ENCODE results near the gene SPATA25. TPM values are rescaled to one million over a fixed set of nuclear protein-coding genes. Genes with fewer than 3 reads are reported as not detected.

Gene SPATA25
- total RNA-seq, 4 donors from 2014 or later = 5.8 to 35.2 (median 19.5) TPM

GRCh38 chr20:45872626-45873025 is 14.8 kb downstream of the SPATA25 start:
- peaks cover 0 to 3% (median 0%) of the 10 kb centered on the region in 4 donors for H3K4me1 ChIP-seq
- no peak for DNase-seq
- H3K9me3 ChIP-seq = no peaks in the 10 kb centered on the region
- H3K4me3 ChIP-seq = no peak overlapping the region
- TF ChIP-seq CTCF (IDR thresholded peaks at IDR 0.05) (no peak), POLR2A (IDR thresholded peaks at IDR 0.05) (no peak)
- H3K36me3 ChIP-seq = peaks cover 0 to 10% (median 0%) of the 10 kb centered on the region in 3 donors
- no peak overlapping the region for H3K27ac ChIP-seq
- H3K27me3 ChIP-seq = no peaks in the 10 kb centered on the region

- peak overlapping the region in 1 of 4 donors; percentile 62 for H3K27ac ChIP-seq
- no peak overlapping the region for H3K4me3 ChIP-seq
- no peaks in the 10 kb centered on the region for H3K36me3 ChIP-seq
- H3K4me1 ChIP-seq = peaks cover 0 to 29% (median 0%) of the 10 kb centered on the region in 4 donors
- H3K9me3 ChIP-seq = no peaks in the 10 kb centered on the region
- TF ChIP-seq CTCF (IDR thresholded peaks at IDR 0.05) = no peak
- no peak for TF ChIP-seq POLR2A (IDR thresholded peaks at IDR 0.05)
- no peaks in the 10 kb centered on the region for H3K27me3 ChIP-seq
- no peak for DNase-seq
These were observed 19.6 kb downstream of the SPATA25 start for GRCh38 chr20:45867819-45868176.

GRCh38 chr20:45867136-45867818 is 20.1 kb downstream of the SPATA25 start:
- no peak for DNase-seq
- Histone ChIP-seq H3K27me3 (no peaks in the 10 kb centered on the region), H3K9me3 (no peaks in the 10 kb centered on the region), H3K4me1 (peaks cover 0 to 34% (median 0%) of the 10 kb centered on the region in 4 donors), H3K4me3 (no peak overlapping the region), H3K36me3 (no peaks in the 10 kb centered on the region), H3K27ac (peak overlapping the region in 2 of 4 donors; percentile 46 to 62)
- TF ChIP-seq CTCF (IDR thresholded peaks at IDR 0.05) = no peak
- no peak for TF ChIP-seq POLR2A (IDR thresholded peaks at IDR 0.05)

GRCh38 chr20:45866454-45866853 is 21.0 kb downstream of the SPATA25 start:
- Histone ChIP-seq H3K4me3 (no peak overlapping the region), H3K27me3 (no peaks in the 10 kb centered on the region), H3K27ac (no peak overlapping the region), H3K36me3 (no peaks in the 10 kb centered on the region), H3K9me3 (no peaks in the 10 kb centered on the region), H3K4me1 (peaks cover 0 to 41% (median 0%) of the 10 kb centered on the region in 4 donors)
- no peak for DNase-seq
- no peak for TF ChIP-seq CTCF (IDR thresholded peaks at IDR 0.05)
- no peak for TF ChIP-seq POLR2A (IDR thresholded peaks at IDR 0.05)

GRCh38 chr20:45863543-45864470 is 23.6 kb downstream of the SPATA25 start:
- no peak for DNase-seq
- Histone ChIP-seq H3K36me3 (no peaks in the 10 kb centered on the region), H3K4me1 (peaks cover 0 to 52% (median 0%) of the 10 kb centered on the region in 4 donors), H3K27me3 (no peaks in the 10 kb centered on the region), H3K27ac (peak overlapping the region in 1 of 4 donors; percentile 25), H3K4me3 (no peak overlapping the region), H3K9me3 (no peaks in the 10 kb centered on the region)
- no peak for TF ChIP-seq CTCF (IDR thresholded peaks at IDR 0.05)
- TF ChIP-seq POLR2A (IDR thresholded peaks at IDR 0.05) = no peak
